GM18517 (cell line): ENCODE measurements around the gene DYNC1H1.

Experiments used
- ATAC-seq: cut with Tn5 transposase; IDR thresholded peaks from one replicate; pipeline ENCODE4 v1.9.1; 2021; ENCODE audit warnings: mild to moderate bottlenecking, moderate library complexity; ENCODE audit not compliant: unreplicated experiment

Gene DYNC1H1

GRCh38 chr14:101964297-101965180, at the start of gene DYNC1H1:
TSS of gene DYNC1H1 (plus strand) at chr14:101964573. CDS start at chr14:101964692, 119 bp downstream.
- ATAC-seq = peak; percentile 70

- no peak for ATAC-seq
These were observed 48.2 kb upstream of the DYNC1H1 start for GRCh38 chr14:101915871-101916815.

GRCh38 chr14:101916816-101917412, 47.5 kb upstream of the DYNC1H1 start:
- no peak for ATAC-seq

- no peak for ATAC-seq
These were observed 46.9 kb upstream of the DYNC1H1 start for GRCh38 chr14:101917413-101918017.

GRCh38 chr14:101918065-101918989, 46.0 kb upstream of the DYNC1H1 start:
- ATAC-seq = no peak

GRCh38 chr14:101920271-101920670, 44.1 kb upstream of the DYNC1H1 start:
- no peak for ATAC-seq

- no peak for ATAC-seq
These were observed 41.5 kb upstream of the DYNC1H1 start for GRCh38 chr14:101922866-101923265.

GRCh38 chr14:101925152-101925551, 39.2 kb upstream of the DYNC1H1 start:
- ATAC-seq = no peak

- no peak for ATAC-seq
These were observed 38.3 kb upstream of the DYNC1H1 start for GRCh38 chr14:101926085-101926484.

- ATAC-seq = no peak
These were observed 37.8 kb upstream of the DYNC1H1 start for GRCh38 chr14:101926620-101927019.

- ATAC-seq = no peak
These were observed 36.5 kb upstream of the DYNC1H1 start for GRCh38 chr14:101927859-101928258.

- no peak for ATAC-seq
These were observed 35.9 kb upstream of the DYNC1H1 start for GRCh38 chr14:101928415-101928841.

GRCh38 chr14:101929096-101929495, 35.3 kb upstream of the DYNC1H1 start:
- ATAC-seq = no peak

GRCh38 chr14:101929946-101930345, 34.4 kb upstream of the DYNC1H1 start:
- ATAC-seq = no peak

- ATAC-seq = no peak
These were observed 31.7 kb upstream of the DYNC1H1 start for GRCh38 chr14:101932673-101933072.

GRCh38 chr14:101933209-101933608, 31.2 kb upstream of the DYNC1H1 start:
- no peak for ATAC-seq

GRCh38 chr14:101934601-101935150, 29.7 kb upstream of the DYNC1H1 start:
- ATAC-seq = no peak

GRCh38 chr14:101937926-101938767, 26.2 kb upstream of the DYNC1H1 start:
- no peak for ATAC-seq
